CD4-positive, alpha-beta T cell (primary cell): Measurements from ENCODE around the gene IRF9. TPM values are rescaled to one million over a fixed set of nuclear protein-coding genes. Genes with fewer than 3 reads are reported as not detected.

Experiments used
- ATAC-seq: fragments of 200-7000 bp; cut with Tn5 transposase; one replicate; pipeline ENCODE4 v1.10.0; 2022; ENCODE audit warnings: mild to moderate bottlenecking; ENCODE audit not compliant: poor library complexity
- CTCF ChIA-PET: fragments of 350-600 bp; sonication (Branson Sonifier 250); formaldehyde crosslinking; loops from one replicate; lab custom pipeline; 2021; ENCODE audit warnings: antibody characterized with exemption, inconsistent platforms; lab: Charles Lee
- POLR2A ChIA-PET: fragments of 350-600 bp; sonication (Branson Sonifier 250); formaldehyde crosslinking; loops from one replicate; lab custom pipeline; 2021; ENCODE audit warnings: antibody characterized with exemption, inconsistent platforms; lab: Charles Lee
- DNase-seq, 14 experiments: peaks; one replicate each; pipeline ENCODE4 v3.0.0-alpha.2; 2013 to 2020; ENCODE audit warnings: mixed read lengths in 2 of 14
- H3K27ac ChIP-seq, 2 donors: one replicate each; pipeline versions ENCODE4 v1.5.1 to v1.7.0; 2013; ENCODE audit warnings: low read length in 2 of 2, low read depth in 1 of 2, mild to moderate bottlenecking in 1 of 2
- H3K27me3 ChIP-seq, 2 experiments: 1 replicate in 1 of 2; 2 replicates in 1 of 2; pipeline versions ENCODE4 v1.6.1 to v1.7.0; 2013; ENCODE audit warnings: low read length in 2 of 2, control low read depth in 1 of 2, mild to moderate bottlenecking in 1 of 2, moderate library complexity in 1 of 2; ENCODE audit not compliant: insufficient read depth in 2 of 2, control insufficient read depth in 1 of 2
- H3K36me3 ChIP-seq: one replicate; pipeline ENCODE4 v1.6.1; 2013; ENCODE audit warnings: low read length, control low read depth; ENCODE audit not compliant: insufficient read depth
- H3K4me1 ChIP-seq: one replicate; pipeline ENCODE4 v1.6.1; 2013; ENCODE audit warnings: low read length, control low read depth; ENCODE audit not compliant: insufficient read depth
- H3K4me3 ChIP-seq: one replicate; pipeline ENCODE4 v1.5.1; 2013; ENCODE audit warnings: mild to moderate bottlenecking, low read length, moderate library complexity
- H3K9me3 ChIP-seq, 2 experiments: 1 replicate in 1 of 2; 2 replicates in 1 of 2; pipeline versions ENCODE4 v1.6.1 to v1.7.0; 2013; ENCODE audit warnings: low read length in 2 of 2, mild to moderate bottlenecking in 2 of 2, control low read depth in 1 of 2, moderate library complexity in 1 of 2; ENCODE audit not compliant: control insufficient read depth in 1 of 2, insufficient read depth in 1 of 2
- H3K27ac Mint-ChIP-seq: one replicate; pipeline ENCODE4 v1.8.0; 2020; ENCODE audit warnings: mixed read lengths
- H3K27me3 Mint-ChIP-seq: one replicate; pipeline ENCODE4 v1.8.0; 2021; ENCODE audit warnings: mixed read lengths
- H3K36me3 Mint-ChIP-seq: one replicate; pipeline ENCODE4 v1.8.0; 2021; ENCODE audit warnings: low read depth, mixed read lengths
- H3K4me1 Mint-ChIP-seq: one replicate; pipeline ENCODE4 v1.8.0; 2021; ENCODE audit warnings: low read depth, mixed read lengths
- H3K4me3 Mint-ChIP-seq: one replicate; pipeline ENCODE4 v1.8.0; 2020; ENCODE audit warnings: mild to moderate bottlenecking, mixed read lengths
- H3K9me3 Mint-ChIP-seq: one replicate; pipeline ENCODE4 v1.8.0; 2020; ENCODE audit warnings: mixed read lengths
- CTCF ChIP-seq: fragments of 200-600 bp; IDR thresholded peaks from one replicate; pipeline ENCODE4 v1.8.0; 2022; ENCODE audit warnings: antibody characterized with exemption, mild to moderate bottlenecking
- intact Hi-C, 2 experiments: fragments of 100-400 bp; cut with DNase I in 1 of 2; cut with micrococcal nuclease in 1 of 2; formaldehyde crosslinking; loops; one replicate each; pipeline versions ENCODE4 v1.15.1 to v1.9.0; 2023 to 2025; cut with DNase I, micrococcal nuclease
- total RNA-seq, 174 experiments: library from RNA in 2 of 174; stranded (reverse) in 2 of 174; gene quantifications; one replicate each; pipeline ENCODE4 v1.2.3 and lab custom pipeline; 2021 to 2026

The IRF9 gene
- total RNA-seq, 2 experiments from 2014 or later = 248 to 262 TPM

GRCh38 chr14:24171422-24172260, 10.6 kb downstream of the IRF9 start, which contains the start of gene REC8:
Gene REC8, plus strand, starts transcription at chr14:24172080. Its CDS starts 473 bp downstream, at chr14:24172553.
- DNase-seq = peak; percentile 54 to 85 (median 70)
- peak within 1 kb of the TSS; percentile 89 for H3K4me3 Mint-ChIP-seq
- Histone ChIP-seq H3K4me1 (peaks cover 21% of the 10 kb centered on the region), H3K9me3 (no peaks in the 10 kb centered on the region), H3K27ac (peak within 1 kb of the TSS; percentile 29 to 44), H3K4me3 (peak within 1 kb of the TSS; percentile 56), H3K27me3 (no peaks in the 10 kb centered on the region), H3K36me3 (peaks cover 37% of the 10 kb centered on the region)
- ATAC-seq = peak; percentile 83
- intact Hi-C loops = no loop called here
- no peak for TF ChIP-seq CTCF
- H3K27me3 Mint-ChIP-seq = no peaks in the 10 kb centered on the region
- peak within 1 kb of the TSS; percentile 79 for H3K27ac Mint-ChIP-seq
- H3K4me1 Mint-ChIP-seq = peaks cover 42% of the 10 kb centered on the region
- POLR2A ChIA-PET = interaction anchor here (0.6 to 5.4 kb wide), 12 partner anchors 10 to 620 kb away, joined by 3 to 53 read pairs (median 6); partner anchors contain the start of genes DCAF11, EMC9, IPO4 and IRF9
- no peaks in the 10 kb centered on the region for H3K9me3 Mint-ChIP-seq
- peaks cover 55% of the 10 kb centered on the region for H3K36me3 Mint-ChIP-seq
- CTCF ChIA-PET = interaction anchor here (0.6 to 1.8 kb wide), 3 partner anchors 10 to 1114 kb away, joined by 3 to 9 read pairs (median 6); partner anchors contain the start of gene IRF9

- H3K27ac ChIP-seq = peak overlapping the region; percentile 29 to 44
- H3K27me3 ChIP-seq = no peaks in the 10 kb centered on the region
- ChIA-PET CTCF (interaction anchor here (1.4 to 1.8 kb wide), 2 partner anchors 11 to 12 kb away, joined by 3 to 9 read pairs; partner anchors contain the start of gene IRF9), POLR2A (interaction anchor here (1.3 to 5.4 kb wide), 6 partner anchors 11 to 92 kb away, joined by 3 to 53 read pairs (median 8); partner anchors contain the start of genes DCAF11, EMC9, IPO4 and IRF9)
- peaks cover 21% of the 10 kb centered on the region for H3K4me1 ChIP-seq
- H3K9me3 ChIP-seq = no peaks in the 10 kb centered on the region
- ATAC-seq (no peak), DNase-seq (no peak)
- H3K27ac Mint-ChIP-seq = peak overlapping the region; percentile 79
- TF ChIP-seq CTCF = no peak
- peaks cover 40% of the 10 kb centered on the region for H3K4me1 Mint-ChIP-seq
- peaks cover 37% of the 10 kb centered on the region for H3K36me3 ChIP-seq
- peak overlapping the region; percentile 89 for H3K4me3 Mint-ChIP-seq
- no peaks in the 10 kb centered on the region for H3K9me3 Mint-ChIP-seq
- intact Hi-C loops = no loop called here
- H3K36me3 Mint-ChIP-seq = peaks cover 51% of the 10 kb centered on the region
- H3K4me3 ChIP-seq = peak overlapping the region; percentile 56
- H3K27me3 Mint-ChIP-seq = no peaks in the 10 kb centered on the region
Observed at GRCh38 chr14:24172261-24172860, 11.3 kb downstream of the IRF9 start.

GRCh38 chr14:24172871-24173281, 11.8 kb downstream of the IRF9 start:
- no peaks in the 10 kb centered on the region for H3K27me3 Mint-ChIP-seq
- intact Hi-C loops = no loop called here
- Histone ChIP-seq H3K4me3 (peak overlapping the region; percentile 56), H3K27ac (peak overlapping the region in 1 of 2 donors; percentile 44), H3K4me1 (peaks cover 21% of the 10 kb centered on the region), H3K36me3 (peaks cover 37% of the 10 kb centered on the region), H3K9me3 (no peaks in the 10 kb centered on the region), H3K27me3 (no peaks in the 10 kb centered on the region)
- no peak for DNase-seq
- ATAC-seq = no peak
- H3K9me3 Mint-ChIP-seq = no peaks in the 10 kb centered on the region
- ChIA-PET POLR2A (interaction anchor here (0.8 to 5.4 kb wide), 6 partner anchors 11 to 59 kb away, joined by 3 to 53 read pairs (median 5); partner anchors contain the start of genes DCAF11, EMC9, IPO4 and IRF9), CTCF (interaction anchor here (1.4 kb wide), 1 partner anchor 12 kb away, joined by 3 read pairs; no protein-coding TSS in a partner anchor)
- peaks cover 50% of the 10 kb centered on the region for H3K36me3 Mint-ChIP-seq
- peak overlapping the region; percentile 74 for H3K27ac Mint-ChIP-seq
- no peak for TF ChIP-seq CTCF
- peaks cover 36% of the 10 kb centered on the region for H3K4me1 Mint-ChIP-seq
- peak overlapping the region; percentile 82 for H3K4me3 Mint-ChIP-seq
